ENCODE data around the gene PSMC3.

Gene PSMC3

GRCh38 chr11:47426062-47426956, at the start of gene PSMC3:
PSMC3 (minus strand) TSS chr11:47426439; CDS start chr11:47426279, 160 bp downstream.
- peak; percentile 99 for DNase-seq

- DNase-seq = no peak
Measured at GRCh38 chr11:47470671-47471070, 44.4 kb upstream of the PSMC3 start.

GRCh38 chr11:47469361-47470179, 43.3 kb upstream of the PSMC3 start:
- DNase-seq = no peak

- DNase-seq = no peak
Measured at GRCh38 chr11:47468598-47469214, 42.5 kb upstream of the PSMC3 start.

GRCh38 chr11:47467357-47467756, 41.1 kb upstream of the PSMC3 start:
- DNase-seq = no peak

- DNase-seq = no peak
Measured at GRCh38 chr11:47466701-47467250, 40.5 kb upstream of the PSMC3 start.

- DNase-seq = no peak
Measured at GRCh38 chr11:47466201-47466600, 40.0 kb upstream of the PSMC3 start.

GRCh38 chr11:47464483-47464882, 38.2 kb upstream of the PSMC3 start:
- peak; percentile 8 for DNase-seq

- DNase-seq = no peak
Measured at GRCh38 chr11:47461876-47462275, 35.6 kb upstream of the PSMC3 start.

GRCh38 chr11:47460571-47461235, 34.5 kb upstream of the PSMC3 start:
- DNase-seq = no peak

- DNase-seq = peak; percentile 78
Measured at GRCh38 chr11:47454258-47454671, 28.0 kb upstream of the PSMC3 start.

GRCh38 chr11:47453365-47453764, 27.1 kb upstream of the PSMC3 start:
- no peak for DNase-seq

- no peak for DNase-seq
Measured at GRCh38 chr11:47451990-47452389, 25.8 kb upstream of the PSMC3 start.

GRCh38 chr11:47451436-47451835, 25.2 kb upstream of the PSMC3 start:
- DNase-seq = no peak

GRCh38 chr11:47449541-47449940, 23.3 kb upstream of the PSMC3 start:
- DNase-seq = no peak

- no peak for DNase-seq
Measured at GRCh38 chr11:47448566-47449427, 22.6 kb upstream of the PSMC3 start, which contains the start of gene RAPSN. RAPSN (minus strand) TSS chr11:47449136; CDS start chr11:47448964, 172 bp downstream.

- no peak for DNase-seq
Measured at GRCh38 chr11:47447906-47448305, 21.7 kb upstream of the PSMC3 start.

- no peak for DNase-seq
Measured at GRCh38 chr11:47446833-47447232, 20.6 kb upstream of the PSMC3 start.

- no peak for DNase-seq
Measured at GRCh38 chr11:47445840-47446239, 19.6 kb upstream of the PSMC3 start.

- no peak for DNase-seq
Measured at GRCh38 chr11:47443817-47444216, 17.6 kb upstream of the PSMC3 start.

- no peak for DNase-seq
Measured at GRCh38 chr11:47443028-47443700, 16.9 kb upstream of the PSMC3 start.
